COLO829 (cell line): ENCODE data around the gene HOXA3.

Experiments
- DNase-seq: peaks from one replicate; pipeline ENCODE4 v3.0.0; 2012; ENCODE audit warnings: low spot score

HOXA3 gene

GRCh38 chr7:27128776-27129728 lies 23.3 kb downstream of the HOXA3 start:
- DNase-seq = no peak

- no peak for DNase-seq
Measured at GRCh38 chr7:27128034-27128433, 24.3 kb downstream of the HOXA3 start.

- no peak for DNase-seq
Measured at GRCh38 chr7:27126596-27127327, 25.6 kb downstream of the HOXA3 start.

- no peak for DNase-seq
Measured at GRCh38 chr7:27125986-27126394, 26.4 kb downstream of the HOXA3 start.

- DNase-seq = no peak
Measured at GRCh38 chr7:27124902-27125689, 27.3 kb downstream of the HOXA3 start.

- DNase-seq = no peak
Measured at GRCh38 chr7:27124096-27124901, 28.1 kb downstream of the HOXA3 start.

GRCh38 chr7:27123477-27124053 lies 28.8 kb downstream of the HOXA3 start:
- DNase-seq = no peak

- DNase-seq = peak; percentile 95
Measured at GRCh38 chr7:27123007-27123476, 29.3 kb downstream of the HOXA3 start.

GRCh38 chr7:27122077-27122910 lies 30.1 kb downstream of the HOXA3 start:
- no peak for DNase-seq

- no peak for DNase-seq
Measured at GRCh38 chr7:27121684-27122076, 30.7 kb downstream of the HOXA3 start.

GRCh38 chr7:27119412-27119911 lies 32.9 kb downstream of the HOXA3 start:
- no peak for DNase-seq

GRCh38 chr7:27118580-27118979 lies 33.8 kb downstream of the HOXA3 start:
- DNase-seq = no peak

GRCh38 chr7:27117887-27118491 lies 34.4 kb downstream of the HOXA3 start:
- DNase-seq = no peak

GRCh38 chr7:27116962-27117886 lies 35.2 kb downstream of the HOXA3 start:
- DNase-seq = no peak

GRCh38 chr7:27116031-27116961 lies 36.1 kb downstream of the HOXA3 start:
- DNase-seq = no peak

- no peak for DNase-seq
Measured at GRCh38 chr7:27115221-27116026, 37.0 kb downstream of the HOXA3 start.
